ENCODE measurements around the gene DAB2. TPM values are rescaled to one million over a fixed set of nuclear protein-coding genes. Genes with fewer than 3 reads are reported as not detected.

The DAB2 gene
- 10 to 100 TPM; 22.9 to 57.4 (median 54.6) TPM for total RNA-seq

DNA sequence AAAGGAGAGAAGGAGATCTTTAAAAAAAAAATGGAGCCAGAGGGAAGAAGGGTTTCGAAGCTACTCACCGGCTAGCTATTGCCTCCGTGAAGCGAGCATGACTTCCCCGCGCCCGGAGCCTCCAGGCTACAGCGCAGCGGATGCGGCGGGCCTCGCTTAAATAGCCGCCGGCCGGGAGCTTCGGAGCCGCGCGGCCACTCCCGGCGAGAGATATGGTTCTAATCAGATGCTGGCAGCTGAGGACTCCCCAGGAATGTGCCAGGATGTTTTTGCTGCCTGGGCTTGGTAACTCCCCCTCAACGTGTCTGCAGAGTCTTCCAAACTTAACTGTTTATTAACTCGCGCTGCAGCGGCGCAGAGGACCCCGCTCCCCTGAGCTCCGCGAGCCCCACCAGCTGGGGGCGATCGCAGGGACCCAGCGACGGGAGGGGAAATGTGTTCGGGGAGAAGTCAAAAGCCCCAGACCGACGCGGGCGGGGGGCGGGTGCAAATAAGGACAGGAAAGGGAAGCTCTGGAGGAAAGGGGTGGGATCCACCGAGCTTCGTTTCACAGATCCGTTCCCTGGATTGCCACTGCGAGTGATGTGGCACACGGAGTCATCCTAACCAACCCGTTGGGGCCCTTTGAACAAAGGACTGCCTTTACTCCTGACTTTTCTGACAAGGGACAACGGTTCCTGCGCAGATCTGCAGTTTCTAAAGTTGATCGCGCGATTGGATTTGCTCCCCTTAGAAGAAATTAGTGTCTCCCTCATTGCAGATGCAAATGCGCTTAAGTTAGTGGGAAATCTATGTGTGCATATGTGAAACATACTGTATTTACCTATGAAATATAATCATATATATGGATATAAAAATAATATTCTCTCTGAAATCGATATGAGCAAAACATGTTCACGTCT is at the start of gene DAB2:
Gene DAB2, minus strand, starts transcription at position 245 of the 902 bp plus-strand sequence. CDS start 30,660 bp downstream, outside the sequence.
- Histone ChIP-seq H3K4me1 (peaks cover 14 to 21% of the 10 kb centered on the region in 2 donors), H3K9me3 (no peaks in the 10 kb centered on the region), H3K27me3 (no peaks in the 10 kb centered on the region), H3K27ac (peak within 1 kb of the TSS; percentile 71 to 75 (median 72)), H3K4me3 (replicated peaks in 1 of 3) (peak within 1 kb of the TSS; percentile 3 to 42 (median 38)), H3K36me3 (no peaks in the 10 kb centered on the region)
- peak; percentile 63 to 72 for DNase-seq
- 4 to 6% methylated on average over 45 to 48 of the region's 53 CpGs for WGBS, 2 donors
- intact Hi-C loops (cut with DNase I) = no loop called here
- TF ChIP-seq CTCF (IDR thresholded peaks at IDR 0.05) (peak in 4 of 6 experiments; percentile 17 to 48 (median 32)), POLR2A (IDR thresholded peaks at IDR 0.05) (peak in 1 of 2 donors; percentile 72)

- TF ChIP-seq CTCF (IDR thresholded peaks at IDR 0.05) (no peak), POLR2A (IDR thresholded peaks at IDR 0.05) (no peak)
Observed at GRCh38 chr5:39473156-39473775, 48.5 kb upstream of the DAB2 start.

DNA sequence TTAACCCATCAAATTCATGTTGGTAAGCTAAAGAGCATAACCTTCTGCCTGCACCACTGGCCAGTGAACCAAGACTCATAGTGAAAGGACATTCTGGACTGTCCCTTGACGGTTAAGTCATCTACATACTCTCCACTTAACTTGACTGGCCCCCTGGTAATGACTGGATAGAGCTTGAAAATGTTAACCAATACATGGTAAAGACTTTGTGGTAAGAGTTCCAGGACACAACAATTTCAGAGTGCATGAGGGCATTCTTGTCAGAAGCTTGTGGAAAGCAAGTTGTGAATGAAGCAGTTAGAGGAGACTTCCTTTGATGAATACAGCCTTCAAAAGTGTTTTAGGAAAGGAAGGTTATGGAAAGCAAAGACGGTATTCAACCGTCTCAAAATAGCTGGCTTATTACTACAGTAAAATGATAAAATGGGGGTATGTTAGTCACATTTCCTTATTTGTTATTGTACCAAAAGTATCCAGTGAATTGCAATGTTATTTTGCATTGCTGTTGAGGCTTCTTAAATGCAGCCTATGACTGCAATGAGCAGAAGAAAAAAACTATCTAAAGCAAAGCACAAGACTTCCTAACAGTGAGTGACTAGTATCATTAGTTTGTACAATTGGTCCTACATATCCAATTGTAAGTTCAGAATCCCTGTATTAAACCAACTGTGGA is 47.2 kb upstream of the DAB2 start:
- Histone ChIP-seq H3K4me3 (replicated peaks in 1 of 3) (no peak overlapping the region), H3K9me3 (no peaks in the 10 kb centered on the region), H3K36me3 (no peaks in the 10 kb centered on the region), H3K4me1 (no peaks in the 10 kb centered on the region), H3K27me3 (no peaks in the 10 kb centered on the region), H3K27ac (no peak overlapping the region)
- DNase-seq = no peak
- 60 to 89% methylated on average over 3 of the region's 3 CpGs for WGBS, 2 donors
- TF ChIP-seq POLR2A (IDR thresholded peaks at IDR 0.05) (no peak), CTCF (IDR thresholded peaks at IDR 0.05) (no peak)
- intact Hi-C loops (cut with DNase I) = no loop called here

More at GRCh38 chr5:39473156-39473775, 48.5 kb upstream of the DAB2 start:
- intact Hi-C loops (cut with DNase I) = no loop called here
- DNase-seq = no peak
- H3K27me3 ChIP-seq = no peaks in the 10 kb centered on the region
- no peak overlapping the region for H3K4me3 ChIP-seq (replicated peaks in 1 of 3)
- WGBS, 2 donors = 55 to 63% methylated on average over 3 of the region's 3 CpGs
- no peaks in the 10 kb centered on the region for H3K9me3 ChIP-seq
- no peak overlapping the region for H3K27ac ChIP-seq
- no peaks in the 10 kb centered on the region for H3K4me1 ChIP-seq
- no peaks in the 10 kb centered on the region for H3K36me3 ChIP-seq

DNA sequence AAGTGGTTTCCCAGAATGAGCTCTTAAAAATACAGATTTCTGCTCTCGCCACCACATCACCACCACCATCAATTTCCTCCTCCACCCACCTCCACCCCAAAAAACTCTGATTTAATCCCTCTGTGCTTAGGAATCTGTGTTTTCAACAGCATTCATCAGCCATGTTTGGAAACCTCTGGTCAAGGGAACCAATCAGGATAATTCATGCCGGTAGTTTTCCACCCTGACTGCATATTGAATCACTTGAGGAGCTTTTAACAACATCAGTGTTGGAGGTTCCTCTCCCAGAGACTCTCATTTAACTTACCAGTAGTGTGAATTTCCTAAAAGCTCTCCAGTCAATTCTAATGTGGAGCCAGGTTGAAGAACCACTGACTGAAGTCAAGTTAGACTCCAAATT is 46.0 kb upstream of the DAB2 start:
- intact Hi-C loops (cut with DNase I) = no loop called here
- Histone ChIP-seq H3K27ac (no peak overlapping the region), H3K4me3 (replicated peaks in 1 of 3) (no peak overlapping the region), H3K27me3 (no peaks in the 10 kb centered on the region), H3K36me3 (no peaks in the 10 kb centered on the region), H3K9me3 (no peaks in the 10 kb centered on the region), H3K4me1 (no peaks in the 10 kb centered on the region)
- no peak for TF ChIP-seq POLR2A (IDR thresholded peaks at IDR 0.05)
- no peak for TF ChIP-seq CTCF (IDR thresholded peaks at IDR 0.05)
- 88 to 92% methylated on average over 2 of the region's 2 CpGs for WGBS, 2 donors
- DNase-seq = no peak

Measured in thyroid gland (tissue), 4 donors.